Mesenchymal stem cell (in vitro differentiated cells and primary cell): ENCODE data around the gene ADARB2.
"Not testable (repeated sequence)": the region's sequence is repeated elsewhere in the genome, so short reads cannot be mapped to it uniquely, and the experiment has no call there.

Experiments
- DNase-seq: peaks from one replicate; pipeline ENCODE4 v3.0.0-alpha.2; 2013
- H2AFZ ChIP-seq: one replicate; pipeline ENCODE4 v1.6.1; 2013; ENCODE audit warnings: low read depth, mild to moderate bottlenecking, control low read depth, inconsistent platforms, low read length, moderate library complexity
- H2AK5ac ChIP-seq: 2 replicates; pipeline ENCODE4 v1.6.1; 2013; ENCODE audit warnings: low read length, moderate library complexity, mild to moderate bottlenecking, inconsistent platforms; ENCODE audit not compliant: severe bottlenecking
- H2BK120ac ChIP-seq: one replicate; pipeline ENCODE4 v1.6.1; 2013; ENCODE audit warnings: low read depth, mild to moderate bottlenecking, inconsistent platforms, low read length, moderate library complexity
- H2BK12ac ChIP-seq, 2 experiments: one replicate each; pipeline ENCODE4 v1.6.1; 2013; ENCODE audit warnings: inconsistent platforms in 2 of 2, low read length in 2 of 2, mild to moderate bottlenecking in 2 of 2, moderate library complexity in 2 of 2, control low read depth in 1 of 2
- H2BK15ac ChIP-seq: one replicate; pipeline ENCODE4 v1.6.1; 2013; ENCODE audit warnings: mild to moderate bottlenecking, low read depth, inconsistent platforms; ENCODE audit not compliant: poor library complexity, severe bottlenecking
- H2BK5ac ChIP-seq: 2 replicates; pipeline ENCODE4 v1.6.1; 2013; ENCODE audit warnings: low read depth, mild to moderate bottlenecking, low read length, control low read depth, inconsistent platforms; ENCODE audit not compliant: poor library complexity, severe bottlenecking
- H3K14ac ChIP-seq, 2 experiments: one replicate each; pipeline ENCODE4 v1.6.1; 2013; ENCODE audit warnings: inconsistent platforms in 2 of 2, low read length in 2 of 2, control low read depth in 1 of 2, mild to moderate bottlenecking in 1 of 2, moderate library complexity in 1 of 2
- H3K18ac ChIP-seq, 2 experiments: one replicate each; pipeline ENCODE4 v1.6.1; 2013; ENCODE audit warnings: inconsistent platforms in 2 of 2, low read length in 2 of 2, control low read depth in 1 of 2, low read depth in 1 of 2, mild to moderate bottlenecking in 1 of 2
- H3K23ac ChIP-seq, 2 experiments: one replicate each; pipeline ENCODE4 v1.6.1; 2013; ENCODE audit warnings: inconsistent platforms in 2 of 2, low read length in 2 of 2, mild to moderate bottlenecking in 2 of 2, moderate library complexity in 2 of 2, control low read depth in 1 of 2
- H3K27ac ChIP-seq: 2 replicates; pipeline ENCODE4 v1.5.1; 2013; ENCODE audit warnings: mild to moderate bottlenecking, moderate library complexity, low read length, control low read depth, inconsistent platforms; ENCODE audit not compliant: poor library complexity, severe bottlenecking
- H3K27me3 ChIP-seq, 2 experiments: 2 replicates each; pipeline versions ENCODE4 v1.6.1 to v1.7.0; 2013; ENCODE audit warnings: low read length in 2 of 2, mild to moderate bottlenecking in 2 of 2, moderate library complexity in 2 of 2, control low read depth in 1 of 2, inconsistent platforms in 1 of 2; ENCODE audit not compliant: control insufficient read depth in 1 of 2, insufficient read depth in 1 of 2
- H3K36me3 ChIP-seq, 2 experiments: 2 replicates each; pipeline versions ENCODE4 v1.6.1 to v1.7.0; 2013; ENCODE audit warnings: low read length in 2 of 2, control low read depth in 1 of 2, inconsistent platforms in 1 of 2, low read depth in 1 of 2, mild to moderate bottlenecking in 1 of 2; ENCODE audit not compliant: insufficient read depth in 2 of 2, control insufficient read depth in 1 of 2
- H3K4ac ChIP-seq, 2 experiments: one replicate each; pipeline ENCODE4 v1.6.1; 2013; ENCODE audit warnings: inconsistent platforms in 2 of 2, low read length in 2 of 2, mild to moderate bottlenecking in 2 of 2, moderate library complexity in 2 of 2, control low read depth in 1 of 2, low read depth in 1 of 2
- H3K4me1 ChIP-seq: 2 replicates; pipeline ENCODE4 v1.6.1; 2013; ENCODE audit warnings: low read depth, low read length, control low read depth; ENCODE audit not compliant: control insufficient read depth, insufficient read depth
- H3K4me2 ChIP-seq: 2 replicates; pipeline ENCODE4 v1.6.1; 2013; ENCODE audit warnings: low read length, mild to moderate bottlenecking, inconsistent platforms; ENCODE audit not compliant: poor library complexity, severe bottlenecking
- H3K4me3 ChIP-seq, 2 experiments: 2 replicates each; pipeline versions ENCODE4 v1.5.1 to v1.7.0; 2013; ENCODE audit warnings: low read length in 2 of 2, mild to moderate bottlenecking in 2 of 2, control low read depth in 1 of 2, low read depth in 1 of 2; ENCODE audit not compliant: insufficient read depth in 1 of 2
- H3K79me1 ChIP-seq: replicated peaks from 2 replicates; pipeline ENCODE4 v1.6.1; 2013; ENCODE audit warnings: mild to moderate bottlenecking, control low read depth, low read length, inconsistent platforms; ENCODE audit not compliant: poor library complexity, severe bottlenecking
- H3K9ac ChIP-seq: 2 replicates; pipeline ENCODE4 v1.7.0; 2013; ENCODE audit warnings: mild to moderate bottlenecking, low read length, moderate library complexity
- H3K9me3 ChIP-seq: 2 replicates; pipeline ENCODE4 v1.7.0; 2013; ENCODE audit warnings: mild to moderate bottlenecking, low read length; ENCODE audit not compliant: control insufficient read depth
- H4K8ac ChIP-seq: one replicate; pipeline ENCODE4 v1.6.1; 2013; ENCODE audit warnings: inconsistent platforms, mild to moderate bottlenecking, low read length, moderate library complexity
- H4K91ac ChIP-seq: one replicate; pipeline ENCODE4 v1.6.1; 2013; ENCODE audit warnings: mild to moderate bottlenecking, low read length, inconsistent platforms
- WGBS: methylation state at CpG from one replicate; pipeline ENCODE4 v1.1.7; 2013; ENCODE audit warnings: mixed read lengths; 5-methylcytosine and 5-hydroxymethylcytosine counted together

The ADARB2 gene

DNA sequence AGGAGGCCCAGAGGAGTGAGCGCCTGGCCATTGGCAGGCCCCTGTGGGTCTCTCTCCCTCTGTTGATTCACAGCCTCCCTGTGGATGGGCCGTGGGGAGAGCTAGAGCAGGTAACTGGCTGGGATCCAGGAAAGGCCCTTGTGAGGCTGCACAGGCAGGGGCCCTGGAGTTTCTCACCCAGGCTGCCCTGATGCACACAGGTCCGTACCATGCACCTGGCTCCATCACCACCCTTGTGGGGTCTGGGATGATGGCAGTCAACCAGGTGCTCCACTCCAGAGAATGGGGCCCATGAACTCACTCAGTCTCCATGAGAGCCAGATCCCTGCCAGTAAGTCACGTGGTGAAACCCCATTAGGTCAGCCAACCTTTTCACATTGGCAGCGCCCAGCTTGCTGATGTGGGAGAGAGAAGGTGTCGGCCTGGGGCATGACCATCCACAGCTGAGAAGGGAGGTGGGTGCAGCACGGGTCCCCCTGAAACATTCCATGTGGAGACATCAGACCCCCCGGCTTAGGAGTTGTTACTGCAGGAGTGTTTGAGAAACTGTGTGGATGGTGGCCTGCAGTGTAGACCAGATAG lies 320.8 kb downstream of the ADARB2 start:
- no peak overlapping the region for H2AFZ ChIP-seq
- no peak overlapping the region for H3K9ac ChIP-seq
- H3K9me3 ChIP-seq = no peaks in the 10 kb centered on the region
- H2BK5ac ChIP-seq = no peak overlapping the region
- H4K8ac ChIP-seq = no peak overlapping the region
- no peak overlapping the region for H3K23ac ChIP-seq
- no peak overlapping the region for H4K91ac ChIP-seq
- no peaks in the 10 kb centered on the region for H3K36me3 ChIP-seq
- H3K27me3 ChIP-seq = peaks cover 0 to 5% of the 10 kb centered on the region in 2 experiments
- H2BK120ac ChIP-seq = no peak overlapping the region
- no peak overlapping the region for H2BK15ac ChIP-seq
- no peak overlapping the region for H3K4me2 ChIP-seq
- peaks cover 5% of the 10 kb centered on the region for H3K4me1 ChIP-seq
- WGBS = 82% methylated on average over 8 of the region's 8 CpGs
- no peak overlapping the region for H3K4ac ChIP-seq
- no peak overlapping the region for H3K18ac ChIP-seq
- no peaks in the 10 kb centered on the region for H3K79me1 ChIP-seq
- DNase-seq = no peak
- no peak overlapping the region for H2AK5ac ChIP-seq
- no peak overlapping the region for H2BK12ac ChIP-seq
- no peak overlapping the region for H3K14ac ChIP-seq
- H3K27ac ChIP-seq = no peak overlapping the region
- no peak overlapping the region for H3K4me3 ChIP-seq

DNA sequence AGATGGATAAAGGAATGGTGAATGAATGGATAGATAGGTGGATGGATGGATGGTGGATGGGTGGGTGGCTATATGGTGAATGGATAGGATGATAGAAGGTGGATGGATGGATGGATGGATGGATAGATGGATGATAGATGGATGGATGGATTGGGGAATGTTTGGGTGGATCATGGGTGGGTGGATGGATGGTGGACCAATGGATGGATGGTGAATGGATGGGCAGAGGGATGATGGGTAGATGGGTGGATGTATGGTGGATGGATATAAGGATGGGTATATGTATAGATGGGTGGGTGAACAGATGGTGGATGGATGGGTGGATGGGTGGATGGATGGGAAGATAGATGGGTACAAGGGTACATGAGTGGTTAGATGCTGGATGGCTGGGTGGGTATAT lies 322.4 kb downstream of the ADARB2 start:
- Histone ChIP-seq H3K27ac (no peak overlapping the region), H2BK120ac (no peak overlapping the region), H4K8ac (no peak overlapping the region), H3K4ac (no peak overlapping the region), H4K91ac (no peak overlapping the region), H3K4me1 (no peaks in the 10 kb centered on the region), H3K18ac (no peak overlapping the region), H2AFZ (no peak overlapping the region), H3K79me1 (no peaks in the 10 kb centered on the region), H2BK5ac (no peak overlapping the region), H3K14ac (no peak overlapping the region), H3K27me3 (no peaks in the 10 kb centered on the region), H2AK5ac (no peak overlapping the region), H3K9me3 (no peaks in the 10 kb centered on the region), H3K36me3 (no peaks in the 10 kb centered on the region), H3K23ac (no peak overlapping the region), H2BK15ac (no peak overlapping the region), H3K4me3 (no peak overlapping the region), H3K9ac (no peak overlapping the region), H2BK12ac (no peak overlapping the region), H3K4me2 (no peak overlapping the region)
- DNase-seq = no peak

DNA sequence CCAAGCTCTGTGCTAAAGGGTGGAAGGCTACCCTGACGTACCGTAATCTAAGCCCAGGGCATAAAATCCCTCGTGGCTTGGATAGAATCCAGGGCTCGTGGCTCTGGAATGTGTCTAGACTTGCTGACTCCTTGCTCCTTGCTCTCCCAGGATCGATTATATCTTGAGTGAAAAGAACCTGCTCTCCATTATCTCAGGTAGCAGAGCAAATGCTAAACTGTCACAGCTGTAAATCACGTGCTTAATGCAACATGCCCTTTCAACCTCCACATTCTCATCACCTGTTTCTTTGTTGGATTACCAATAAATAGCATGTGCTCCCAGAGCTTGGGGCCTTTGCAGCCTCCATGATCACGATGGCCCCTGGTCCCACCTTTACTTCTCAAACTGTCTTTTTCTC lies 323.0 kb downstream of the ADARB2 start:
- not testable (repeated sequence) for H3K4me1 ChIP-seq, H3K79me1 ChIP-seq, H3K9me3 ChIP-seq, H3K4me3 ChIP-seq, H2AFZ ChIP-seq, H3K27me3 ChIP-seq, H3K36me3 ChIP-seq, H4K91ac ChIP-seq, H3K23ac ChIP-seq, H3K4me2 ChIP-seq, H3K4ac ChIP-seq, H4K8ac ChIP-seq, H3K14ac ChIP-seq, H3K27ac ChIP-seq, DNase-seq, H2BK120ac ChIP-seq, H2BK5ac ChIP-seq, H2BK12ac ChIP-seq, H3K18ac ChIP-seq, H3K9ac ChIP-seq, H2BK15ac ChIP-seq, H2AK5ac ChIP-seq
- 67% methylated on average over 7 of the region's 7 CpGs for WGBS

DNA sequence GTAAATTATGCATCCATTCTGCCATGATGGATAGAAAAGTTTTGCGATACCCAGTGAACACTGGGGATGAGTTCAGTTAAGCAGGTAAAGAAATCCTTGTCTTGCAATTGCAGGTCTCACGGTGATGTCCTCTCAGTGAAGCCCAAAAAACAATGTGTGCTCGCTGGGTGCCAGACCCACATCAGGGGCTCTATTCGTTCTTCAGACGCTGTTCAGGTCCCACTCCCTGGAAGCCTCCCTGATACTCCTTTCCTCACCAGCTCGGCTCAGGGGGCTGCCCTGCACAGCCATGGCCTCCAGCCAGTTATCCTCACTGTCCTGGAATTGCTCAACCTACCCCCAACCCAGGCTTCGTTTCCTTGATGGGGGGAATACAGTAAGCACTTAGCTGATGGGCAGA lies 323.5 kb downstream of the ADARB2 start:
- Histone ChIP-seq H3K36me3 (no peaks in the 10 kb centered on the region), H3K23ac (no peak overlapping the region), H3K27ac (no peak overlapping the region), H3K79me1 (no peaks in the 10 kb centered on the region), H4K8ac (no peak overlapping the region), H2AK5ac (no peak overlapping the region), H3K4me3 (no peak overlapping the region), H2BK12ac (no peak overlapping the region), H3K14ac (no peak overlapping the region), H3K4me1 (no peaks in the 10 kb centered on the region), H2AFZ (no peak overlapping the region), H3K18ac (no peak overlapping the region), H3K9ac (no peak overlapping the region), H3K27me3 (no peaks in the 10 kb centered on the region), H2BK15ac (no peak overlapping the region), H3K4me2 (no peak overlapping the region), H3K9me3 (no peaks in the 10 kb centered on the region), H2BK5ac (no peak overlapping the region), H2BK120ac (no peak overlapping the region), H4K91ac (no peak overlapping the region), H3K4ac (no peak overlapping the region)
- DNase-seq = no peak
- 82% methylated on average over 7 of the region's 7 CpGs for WGBS
